Measurements from ENCODE around the gene BCR. TPM values are rescaled to one million over a fixed set of nuclear protein-coding genes. Genes with fewer than 3 reads are reported as not detected.

Gene BCR
- total and polyA plus RNA-seq, 2 of the 13 experiments (the other 11 are each of a cell fraction or from before 2014, with no cell fraction given), result 19.9 to 33.6 TPM

- Histone ChIP-seq H3K27me3 (ENCODE audit: control insufficient read depth in 1 of 2, insufficient read depth in 2 of 2, low read length in 2 of 2) (no peaks in the 10 kb centered on the region; a peak in 1 of 5 replicates), H2AFZ (ENCODE audit: low read length) (no peak overlapping the region), H3K4me3 (replicated peaks in 1 of 3; ENCODE audit: insufficient read depth in 1 of 3, low read depth in 2 of 3, low read length in 3 of 3) (peak overlapping the region; percentile 52 to 88 (median 83)), H3K9ac (ENCODE audit: insufficient read depth, low read depth, low read length) (peak overlapping the region; percentile 83), H3K36me3 (replicated peaks in 1 of 2; ENCODE audit: control insufficient read depth in 1 of 2, insufficient read depth in 2 of 2, low read length in 2 of 2) (peaks cover 5 to 8% of the 10 kb centered on the region in 2 experiments; a peak in 4 of 5 replicates), H3K9me3 (ENCODE audit: low read length) (no peaks in the 10 kb centered on the region), H3K4me2 (ENCODE audit: low read depth, low read length) (peak overlapping the region; percentile 95), H3K79me2 (ENCODE audit: insufficient read depth, low read length) (peaks cover 67% of the 10 kb centered on the region), H3K4me1 (ENCODE audit: insufficient read depth, low read length) (peaks cover 70% of the 10 kb centered on the region), H3K27ac (ENCODE audit: extremely low read length, insufficient read depth, low read length) (no peak overlapping the region), H4K20me1 (ENCODE audit: insufficient read depth, low read length) (peaks cover 44% of the 10 kb centered on the region)
- BruUV-seq (replicated peaks), result no TSS peak
- ChIA-PET CTCF (ENCODE audit: low intra/inter-chr PET ratio, low total read pairs) (interaction anchor here (0.6 kb wide), 1 partner anchor 99 kb away, joined by 3 read pairs; no protein-coding TSS in a partner anchor), POLR2A (no interaction called here)
- peak; percentile 37 for ATAC-seq
- intact Hi-C loops (cut with micrococcal nuclease; ENCODE audit: unreplicated experiment), result no loop called here
- in situ Hi-C loops (cut with HindIII; ENCODE audit: extremely low pct_ligation_motif_present, low pct_unique_long_range_greater_than_20kb), result loop anchor here (5.0 kb wide), 1 partner anchor 34 kb away; no protein-coding TSS in a partner anchor
- WGBS (ENCODE audit: low lambda C conversion rate), result 9% methylated on average over 11 of the region's 11 CpGs
- FAIRE-seq, result peak; percentile 77
- peak; percentile 47 for DNase-seq (ENCODE audit: low spot score)
- no peak for TF ChIP-seq HNF1B (CRISPR knock-in tag; IDR thresholded peaks at IDR 0.05)
- no peak for TF ChIP-seq ZNF34 (CRISPR knock-in tag; IDR thresholded peaks at IDR 0.05; ENCODE audit: borderline replicate concordance)
- TF ChIP-seq ZNF749 (CRISPR knock-in tag; IDR thresholded peaks at IDR 0.05; ENCODE audit: borderline replicate concordance), result no peak
- TF ChIP-seq PATZ1 (CRISPR knock-in tag; IDR thresholded peaks at IDR 0.05), result 0 out of 2 replicates have a peak, but pooled peaks have one; percentile 13
- TF ChIP-seq NFYB (CRISPR knock-in tag; IDR thresholded peaks at IDR 0.05), result no peak
- TF ChIP-seq KLF9 (CRISPR knock-in tag; IDR thresholded peaks at IDR 0.05; ENCODE audit: low read depth), result no peak
- TF ChIP-seq KDM4B (CRISPR knock-in tag; IDR thresholded peaks at IDR 0.05), result no peak
- peak; percentile 21; the same call in 1 of the 2 replicates for TF ChIP-seq SALL1 (CRISPR knock-in tag; IDR thresholded peaks at IDR 0.05)
- no peak for TF ChIP-seq ZNF563 (CRISPR knock-in tag; IDR thresholded peaks at IDR 0.05)
- TF ChIP-seq ZNF142 (CRISPR knock-in tag; IDR thresholded peaks at IDR 0.05), result no peak
- peak; percentile 45; the same call in 1 of the 2 replicates for TF ChIP-seq KAT7 (CRISPR knock-in tag; IDR thresholded peaks at IDR 0.05; ENCODE audit: borderline replicate concordance)
These were observed 2.9 kb downstream of the BCR start for GRCh38 chr22:23183061-23183698.
